RWPE1 (cell line): ENCODE data around the gene FCGBP.

Experiments
- CTCF ChIA-PET: fragments of 350-600 bp; sonication (Branson Sonifier 250); formaldehyde crosslinking; extraction: SDS; loops from one replicate; lab custom pipeline; 2021; lab: Yijun Ruan, JAX
- POLR2A ChIA-PET: fragments of 400-600 bp; formaldehyde crosslinking; extraction: SDS; loops from one replicate; lab custom pipeline; 2020; ENCODE audit warnings: antibody characterized with exemption; ENCODE audit not compliant: low non-redundant PET; lab: Yijun Ruan, JAX
- DNase-seq: peaks from one replicate; pipeline ENCODE4 v3.0.0; 2012; ENCODE audit warnings: low spot score
- H3K27ac ChIP-seq: fragments of 450-650 bp; 2 replicates; pipeline ENCODE4 v1.5.1; 2017
- CTCF ChIP-seq: fragments of 450-650 bp; conservative IDR thresholded peaks from 2 replicates; pipeline ENCODE4 v1.5.1; 2017; ENCODE audit warnings: low read depth, mild to moderate bottlenecking

FCGBP gene

GRCh38 chr19:39970675-39971379, 36.4 kb upstream of the FCGBP start, which contains the start of gene PSMC4:
Gene PSMC4, plus strand, starts transcription at chr19:39971165. Its CDS starts 38 bp downstream, at chr19:39971203.
- peak; percentile 97 for DNase-seq
- H3K27ac ChIP-seq = peak within 1 kb of the TSS; percentile 88
- ChIA-PET CTCF (interaction anchor here (0.5 to 1.8 kb wide), 9 partner anchors 125 to 464 kb away, joined by 3 to 7 read pairs (median 4); partner anchors contain the start of gene FBL), POLR2A (interaction anchor here (0.6 to 1.0 kb wide), 6 partner anchors 11 to 137 kb away, joined by 3 to 5 read pairs (median 4); partner anchors contain the start of genes DYRK1B and FBL)
- TF ChIP-seq CTCF = peak; percentile 71

GRCh38 chr19:39970425-39970674, 35.9 kb upstream of the FCGBP start:
- CTCF ChIA-PET = interaction anchor here (0.6 to 1.8 kb wide), 6 partner anchors 125 to 220 kb away, joined by 3 to 7 read pairs (median 4); partner anchors contain the start of gene FBL
- TF ChIP-seq CTCF = no peak
- peak overlapping the region; percentile 88 for H3K27ac ChIP-seq
- POLR2A ChIA-PET = interaction anchor here (0.6 to 1.0 kb wide), 6 partner anchors 10 to 136 kb away, joined by 3 to 5 read pairs (median 4); partner anchors contain the start of genes DYRK1B and FBL
- peak; percentile 39 for DNase-seq

- POLR2A ChIA-PET = interaction anchor here (0.6 to 0.7 kb wide), 2 partner anchors 85 to 123 kb away, joined by 3 to 4 read pairs; partner anchors contain the start of gene FBL
- peak overlapping the region; percentile 88 for H3K27ac ChIP-seq
- no peak for TF ChIP-seq CTCF
- CTCF ChIA-PET = interaction anchor here (0.6 to 1.8 kb wide), 7 partner anchors 29 to 221 kb away, joined by 3 to 7 read pairs (median 3); partner anchors contain the start of gene FBL
- DNase-seq = no peak
Observed at GRCh38 chr19:39969681-39970424, 35.4 kb upstream of the FCGBP start.

- DNase-seq = no peak
- CTCF ChIA-PET = interaction anchor here (0.6 kb wide), 1 partner anchor 29 kb away, joined by 3 read pairs; no protein-coding TSS in a partner anchor
- POLR2A ChIA-PET = no interaction called here
- TF ChIP-seq CTCF = no peak
- peak overlapping the region; percentile 88 for H3K27ac ChIP-seq
Observed at GRCh38 chr19:39969266-39969665, 34.8 kb upstream of the FCGBP start.

GRCh38 chr19:39968789-39969188, 34.4 kb upstream of the FCGBP start:
- no peak for DNase-seq
- H3K27ac ChIP-seq = peak overlapping the region; percentile 88
- CTCF ChIA-PET = interaction anchor here (0.6 kb wide), 1 partner anchor 122 kb away, joined by 3 read pairs; no protein-coding TSS in a partner anchor
- no peak for TF ChIP-seq CTCF
- POLR2A ChIA-PET = interaction anchor here (0.6 kb wide), 1 partner anchor 488 kb away, joined by 8 read pairs; the partner anchor contains the start of gene TIMM50

GRCh38 chr19:39967561-39967960, 33.1 kb upstream of the FCGBP start:
- no peak for TF ChIP-seq CTCF
- no peak overlapping the region for H3K27ac ChIP-seq
- DNase-seq = no peak
- ChIA-PET POLR2A (no interaction called here), CTCF (no interaction called here)
